Measurements from ENCODE around the gene PLEKHG3. TPM values are rescaled to one million over a fixed set of nuclear protein-coding genes. Genes with fewer than 3 reads are reported as not detected.
A peak's percentile ranks its signal among the peaks of the same experiment; 100 is the strongest.

The PLEKHG3 gene
- total RNA-seq, 2 donors from 2014 or later = 54.6 to 58.1 TPM

- no peak for DNase-seq (ENCODE audit: low spot score)
- intact Hi-C loops (cut with DNase I) = no loop called here
Observed at GRCh38 chr14:64757601-64758000, 53.4 kb downstream of the PLEKHG3 start.

GRCh38 chr14:64758025-64758521 is 53.8 kb downstream of the PLEKHG3 start:
- intact Hi-C loops (cut with DNase I) = no loop called here
- no peak for DNase-seq (ENCODE audit: low spot score)

- intact Hi-C loops (cut with DNase I) = no loop called here
- no peak for DNase-seq (ENCODE audit: low spot score)
Observed at GRCh38 chr14:64758691-64759554, 54.7 kb downstream of the PLEKHG3 start.

GRCh38 chr14:64759555-64759938 is 55.3 kb downstream of the PLEKHG3 start:
- DNase-seq (ENCODE audit: low spot score) = no peak
- intact Hi-C loops (cut with DNase I) = no loop called here

GRCh38 chr14:64760146-64760755 is 56.0 kb downstream of the PLEKHG3 start:
- intact Hi-C loops (cut with DNase I) = loop anchor here (5.0 kb wide), 2 partner anchors 33 to 88 kb away; no protein-coding TSS in a partner anchor
- peak; percentile 82 for DNase-seq (ENCODE audit: low spot score)

GRCh38 chr14:64760916-64761315 is 56.7 kb downstream of the PLEKHG3 start:
- intact Hi-C loops (cut with DNase I) = loop anchor here (5.0 kb wide), 2 partner anchors 34 to 89 kb away; no protein-coding TSS in a partner anchor

GRCh38 chr14:64761441-64762043 is 57.3 kb downstream of the PLEKHG3 start:
- intact Hi-C loops (cut with DNase I) = loop anchor here (5.0 kb wide), 2 partner anchors 34 to 89 kb away; no protein-coding TSS in a partner anchor
- DNase-seq (ENCODE audit: low spot score) = no peak

More at GRCh38 chr14:64760916-64761315, 56.7 kb downstream of the PLEKHG3 start:
- no peak for DNase-seq (ENCODE audit: low spot score)

- DNase-seq (ENCODE audit: low spot score) = peak; percentile 92
- intact Hi-C loops (cut with DNase I) = loop anchor here (5.0 kb wide), 2 partner anchors 35 to 90 kb away; no protein-coding TSS in a partner anchor
Observed at GRCh38 chr14:64762044-64763034, 58.1 kb downstream of the PLEKHG3 start.

GRCh38 chr14:64763085-64763782 is 59.0 kb downstream of the PLEKHG3 start:
- no peak for DNase-seq (ENCODE audit: low spot score)
- intact Hi-C loops (cut with DNase I) = loop anchor here (5.0 kb wide), 2 partner anchors 36 to 91 kb away; no protein-coding TSS in a partner anchor

- intact Hi-C loops (cut with DNase I) = loop anchor here (2.0 to 5.0 kb wide), 3 partner anchors 37 to 92 kb away; no protein-coding TSS in a partner anchor
- DNase-seq (ENCODE audit: low spot score) = no peak
Observed at GRCh38 chr14:64763801-64764621, 59.8 kb downstream of the PLEKHG3 start.

GRCh38 chr14:64764641-64765520 is 60.7 kb downstream of the PLEKHG3 start:
- intact Hi-C loops (cut with DNase I) = loop anchor here (2.0 to 5.0 kb wide), 3 partner anchors 38 to 93 kb away; no protein-coding TSS in a partner anchor
- peak; percentile 90 for DNase-seq (ENCODE audit: low spot score)

GRCh38 chr14:64765740-64766302 is 61.6 kb downstream of the PLEKHG3 start:
- DNase-seq (ENCODE audit: low spot score) = no peak
- intact Hi-C loops (cut with DNase I) = loop anchor here in 1 of 2 donors (2.0 kb wide), 1 partner anchor 93 kb away; no protein-coding TSS in a partner anchor

- DNase-seq (ENCODE audit: low spot score) = no peak
- intact Hi-C loops (cut with DNase I) = no loop called here
Observed at GRCh38 chr14:64766430-64767151, 62.4 kb downstream of the PLEKHG3 start.

GRCh38 chr14:64767215-64767964 is 63.2 kb downstream of the PLEKHG3 start:
- DNase-seq (ENCODE audit: low spot score) = no peak
- intact Hi-C loops (cut with DNase I) = no loop called here

All from posterior vena cava (tissue), 2 donors.